Activated CD4-positive, alpha-beta T cell treated with anti-CD3 and anti-CD28 coated beads, Interleukin-2, amount 10 ng/mL, durations not matched to agents 24 days and 14 days (primary cell): ENCODE results near the gene PCDH9. TPM values are rescaled to one million over a fixed set of nuclear protein-coding genes. Genes with fewer than 3 reads are reported as not detected.

ENCODE experiments used
- DNase-seq: peaks from one replicate; pipeline ENCODE4 v3.0.0; 2022
- H3K27ac Mint-ChIP-seq: one replicate; pipeline ENCODE4 v1.8.0; 2022; ENCODE audit warnings: mild to moderate bottlenecking, mixed read lengths
- H3K27me3 Mint-ChIP-seq: one replicate; pipeline ENCODE4 v1.8.0; 2022; ENCODE audit warnings: mixed read lengths
- H3K36me3 Mint-ChIP-seq: one replicate; pipeline ENCODE4 v1.8.0; 2022; ENCODE audit warnings: low read depth, mild to moderate bottlenecking, mixed read lengths
- H3K4me1 Mint-ChIP-seq: one replicate; pipeline ENCODE4 v1.8.0; 2021; ENCODE audit warnings: mixed read lengths
- H3K4me3 Mint-ChIP-seq: one replicate; pipeline ENCODE4 v1.8.0; 2022; ENCODE audit warnings: mild to moderate bottlenecking, moderate library complexity, mixed read lengths
- H3K9me3 Mint-ChIP-seq: one replicate; pipeline ENCODE4 v1.8.0; 2021; ENCODE audit warnings: mixed read lengths
- intact Hi-C: fragments of 100-400 bp; cut with micrococcal nuclease; formaldehyde crosslinking; loops from one replicate; pipeline ENCODE4 v1.15.1; 2023
- total RNA-seq: library from RNA; stranded (reverse); gene quantifications from 2 replicates; pipeline ENCODE4 v1.2.3, GENCODE V29; 2022

The PCDH9 gene
- total RNA-seq, 1 donor from 2014 or later: 0.09 TPM

DNA sequence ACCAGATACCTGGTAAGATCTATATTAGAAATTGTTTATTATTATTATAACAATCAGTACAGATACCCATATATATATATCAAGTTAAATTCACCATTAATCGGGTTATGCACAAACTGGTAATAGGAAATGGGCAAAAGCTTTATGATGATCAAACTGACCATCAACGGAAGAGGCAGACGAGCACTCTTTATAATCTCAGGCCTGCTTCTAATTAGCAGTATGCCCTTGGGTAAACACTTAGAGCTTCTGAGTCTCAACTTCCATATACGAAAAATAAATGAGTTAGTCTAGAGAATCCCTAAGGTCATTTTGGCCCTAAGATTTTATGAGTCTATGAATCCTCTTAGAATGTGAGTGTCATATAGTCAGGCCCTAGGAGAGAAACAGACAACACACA, 710.9 kb downstream of the PCDH9 start:
- Mint-ChIP-seq H3K27me3 (no peaks in the 10 kb centered on the region), H3K9me3 (no peaks in the 10 kb centered on the region), H3K27ac (no peak overlapping the region)

DNA sequence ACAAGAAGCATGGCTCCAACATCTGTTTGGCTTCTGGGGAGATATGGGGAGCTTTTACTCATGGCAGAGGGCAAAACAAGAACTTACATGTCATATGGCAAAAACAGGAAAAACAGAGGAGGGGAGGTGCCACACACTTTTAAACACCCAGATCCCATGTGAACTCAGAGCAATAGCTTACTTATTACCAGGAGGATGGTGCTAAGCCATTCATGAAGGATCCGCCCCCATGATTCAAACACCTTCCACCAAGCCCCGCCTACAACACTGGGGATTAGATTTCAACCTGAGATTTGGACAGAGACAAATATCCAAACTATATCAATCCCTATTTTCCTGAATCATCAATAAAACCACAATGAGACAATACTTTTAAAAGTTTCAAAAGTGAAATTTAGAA, 712.1 kb downstream of the PCDH9 start:
- H3K4me3 Mint-ChIP-seq: no peak overlapping the region
- no peaks in the 10 kb centered on the region for H3K27me3 Mint-ChIP-seq

More for the DNA sequence above, 710.9 kb downstream of the PCDH9 start:
- DNase-seq: no peak
- intact Hi-C loops: no loop called here
- Mint-ChIP-seq H3K4me3 (no peak overlapping the region), H3K36me3 (no peaks in the 10 kb centered on the region), H3K4me1 (no peaks in the 10 kb centered on the region)

DNA sequence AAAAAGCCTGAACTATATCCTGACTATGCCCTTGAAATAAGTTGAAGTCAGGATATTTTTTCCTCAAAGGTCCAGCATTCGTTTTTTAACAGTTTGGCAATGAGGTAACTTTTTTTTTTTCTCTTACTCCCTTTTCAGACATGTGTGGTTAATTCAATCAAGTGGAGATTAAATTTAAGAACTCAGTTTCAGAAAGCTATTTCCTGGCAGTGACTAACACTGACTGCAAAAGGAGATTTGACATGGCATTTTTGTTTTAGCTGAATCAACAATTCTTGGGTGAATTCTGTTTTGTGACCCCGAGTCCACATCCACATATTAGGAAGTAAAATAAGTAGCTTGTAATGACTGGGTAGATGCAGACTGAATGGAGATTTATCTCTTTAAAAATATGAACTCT, 716.4 kb downstream of the PCDH9 start:
- intact Hi-C loops: no loop called here
- Mint-ChIP-seq H3K27ac (no peak overlapping the region), H3K36me3 (no peaks in the 10 kb centered on the region), H3K4me1 (no peaks in the 10 kb centered on the region), H3K27me3 (no peaks in the 10 kb centered on the region), H3K4me3 (no peak overlapping the region), H3K9me3 (no peaks in the 10 kb centered on the region)
- DNase-seq: no peak

More for the DNA sequence above, 712.1 kb downstream of the PCDH9 start:
- intact Hi-C loops: no loop called here
- Mint-ChIP-seq H3K9me3 (no peaks in the 10 kb centered on the region), H3K4me1 (no peaks in the 10 kb centered on the region), H3K27ac (no peak overlapping the region), H3K36me3 (no peaks in the 10 kb centered on the region)
- DNase-seq: no peak

DNA sequence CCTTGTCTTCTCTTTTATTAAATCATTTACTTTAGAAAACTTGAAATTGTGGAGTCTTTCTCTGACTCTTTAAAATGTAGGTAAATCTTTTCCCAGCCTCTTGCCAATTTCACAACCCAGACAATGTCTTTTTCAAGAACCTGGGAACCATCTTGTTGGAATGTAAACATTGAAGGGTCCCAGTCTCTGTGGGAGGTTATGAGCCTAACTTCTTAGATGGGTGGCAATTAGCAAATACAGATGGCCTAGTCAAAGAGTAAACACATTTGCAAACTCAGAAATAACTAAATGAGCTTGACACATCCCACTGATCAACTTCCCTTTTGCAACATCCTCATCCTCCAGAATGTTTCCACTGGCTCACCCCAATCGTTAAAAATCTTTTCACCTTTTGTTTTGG, 721.0 kb downstream of the PCDH9 start:
- no peaks in the 10 kb centered on the region for H3K4me1 Mint-ChIP-seq
- no peaks in the 10 kb centered on the region for H3K9me3 Mint-ChIP-seq
- H3K4me3 Mint-ChIP-seq: no peak overlapping the region
- intact Hi-C loops: no loop called here
- H3K27ac Mint-ChIP-seq: no peak overlapping the region
- H3K36me3 Mint-ChIP-seq: no peaks in the 10 kb centered on the region
- H3K27me3 Mint-ChIP-seq: no peaks in the 10 kb centered on the region
- no peak for DNase-seq

DNA sequence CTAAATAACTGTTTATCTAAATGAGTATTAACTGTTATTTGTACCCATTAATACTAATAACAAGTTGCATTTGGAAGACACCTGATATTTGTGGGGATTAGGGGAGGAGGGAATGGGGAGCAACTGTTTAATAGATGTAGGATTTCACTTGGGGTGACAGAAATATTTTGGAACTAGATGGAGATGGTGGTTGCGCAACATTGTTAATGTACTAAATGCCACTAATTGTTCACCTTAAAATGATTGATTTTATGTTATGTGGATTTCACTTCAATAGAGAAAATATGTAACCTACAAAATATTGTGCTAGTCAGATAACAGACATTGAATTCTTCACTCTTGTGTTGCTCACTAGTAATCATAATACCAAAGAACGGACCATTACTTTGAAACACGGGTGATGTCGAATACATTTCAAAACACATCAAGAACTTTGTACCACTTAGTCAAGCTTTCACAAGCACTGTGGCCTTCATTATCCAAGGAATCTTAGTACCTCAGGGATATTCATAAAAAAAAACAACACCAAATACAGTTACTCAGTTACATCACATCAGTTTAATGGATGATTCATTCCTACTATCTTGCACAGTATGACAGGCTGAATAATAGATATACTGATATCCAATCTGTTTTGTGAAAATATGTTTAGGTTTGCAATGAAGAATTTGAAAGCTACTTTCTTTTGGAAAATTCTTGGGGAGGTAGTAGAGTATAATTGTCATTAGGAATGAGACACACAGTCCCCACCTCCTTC, 721.8 kb downstream of the PCDH9 start:
- Mint-ChIP-seq H3K27me3 (no peaks in the 10 kb centered on the region), H3K4me1 (no peaks in the 10 kb centered on the region), H3K36me3 (no peaks in the 10 kb centered on the region), H3K4me3 (no peak overlapping the region), H3K27ac (no peak overlapping the region), H3K9me3 (no peaks in the 10 kb centered on the region)
- intact Hi-C loops: no loop called here
- DNase-seq: no peak

DNA sequence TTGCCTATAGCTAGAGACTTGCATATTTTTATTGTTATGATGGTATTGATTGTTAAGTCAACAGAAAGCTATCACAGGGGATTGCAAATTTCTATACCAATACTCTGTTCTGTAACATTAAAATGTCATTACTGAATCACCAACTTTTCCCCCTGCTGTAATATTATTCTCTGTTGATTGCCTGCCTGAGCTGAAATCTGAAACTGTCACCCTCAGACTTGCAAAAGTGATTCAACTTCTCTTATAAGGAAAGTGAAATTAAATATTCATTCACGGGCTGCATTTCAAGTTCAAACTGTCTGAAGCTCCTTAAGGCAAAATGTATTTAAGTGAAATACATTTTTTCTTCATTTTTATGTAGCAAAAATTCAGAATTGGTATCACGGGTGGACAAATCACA, 723.2 kb downstream of the PCDH9 start:
- Mint-ChIP-seq H3K4me1 (no peaks in the 10 kb centered on the region), H3K27me3 (no peaks in the 10 kb centered on the region), H3K27ac (no peak overlapping the region), H3K36me3 (no peaks in the 10 kb centered on the region), H3K9me3 (no peaks in the 10 kb centered on the region), H3K4me3 (no peak overlapping the region)
- DNase-seq: no peak
- intact Hi-C loops: no loop called here

- Mint-ChIP-seq H3K27me3 (no peaks in the 10 kb centered on the region), H3K4me1 (no peaks in the 10 kb centered on the region), H3K27ac (no peak overlapping the region), H3K4me3 (no peak overlapping the region), H3K36me3 (no peaks in the 10 kb centered on the region), H3K9me3 (no peaks in the 10 kb centered on the region)
- no peak for DNase-seq
- intact Hi-C loops: no loop called here
These were observed 723.9 kb downstream of the PCDH9 start for GRCh38 chr13:66506051-66506777.

GRCh38 chr13:66503890-66504289, 726.2 kb downstream of the PCDH9 start:
- DNase-seq: no peak
- Mint-ChIP-seq H3K4me3 (no peak overlapping the region), H3K27me3 (no peaks in the 10 kb centered on the region), H3K9me3 (no peaks in the 10 kb centered on the region), H3K4me1 (no peaks in the 10 kb centered on the region), H3K36me3 (no peaks in the 10 kb centered on the region), H3K27ac (no peak overlapping the region)
- intact Hi-C loops: no loop called here

GRCh38 chr13:66501181-66501580, 729.0 kb downstream of the PCDH9 start:
- Mint-ChIP-seq H3K27me3 (no peaks in the 10 kb centered on the region), H3K36me3 (no peaks in the 10 kb centered on the region)
- intact Hi-C loops: no loop called here

GRCh38 chr13:66492479-66492878, 737.7 kb downstream of the PCDH9 start:
- no peak overlapping the region for H3K4me3 Mint-ChIP-seq
- H3K27ac Mint-ChIP-seq: no peak overlapping the region
- no peaks in the 10 kb centered on the region for H3K36me3 Mint-ChIP-seq
- H3K27me3 Mint-ChIP-seq: no peaks in the 10 kb centered on the region
- intact Hi-C loops: no loop called here
- H3K9me3 Mint-ChIP-seq: no peaks in the 10 kb centered on the region
- H3K4me1 Mint-ChIP-seq: no peaks in the 10 kb centered on the region
- DNase-seq: no peak

More at GRCh38 chr13:66501181-66501580, 729.0 kb downstream of the PCDH9 start:
- no peak overlapping the region for H3K4me3 Mint-ChIP-seq
- H3K27ac Mint-ChIP-seq: no peak overlapping the region
- H3K4me1 Mint-ChIP-seq: no peaks in the 10 kb centered on the region
- no peaks in the 10 kb centered on the region for H3K9me3 Mint-ChIP-seq
- DNase-seq: no peak

DNA sequence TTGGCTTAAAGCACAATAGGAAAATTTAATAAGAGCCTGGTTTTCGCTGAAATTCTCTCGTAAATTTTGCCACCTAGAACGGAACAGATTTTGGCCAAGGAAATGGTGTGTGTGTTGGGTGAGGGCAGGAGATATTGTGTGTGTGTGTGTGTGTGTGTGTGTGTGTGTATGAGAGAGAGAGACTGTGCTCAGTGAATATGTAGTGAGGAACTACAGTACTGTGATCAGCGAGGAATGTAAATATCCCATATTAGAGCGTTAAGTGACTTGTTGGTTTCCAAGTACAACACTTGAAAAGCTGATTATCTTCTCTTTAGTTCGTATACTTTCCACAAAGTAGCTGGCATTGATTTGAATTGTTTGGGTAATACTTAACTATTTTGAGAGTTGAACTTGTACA, 738.9 kb downstream of the PCDH9 start:
- H3K4me1 Mint-ChIP-seq: no peaks in the 10 kb centered on the region
- intact Hi-C loops: no loop called here
- DNase-seq: no peak
- no peak overlapping the region for H3K4me3 Mint-ChIP-seq
- no peaks in the 10 kb centered on the region for H3K9me3 Mint-ChIP-seq
- H3K27ac Mint-ChIP-seq: no peak overlapping the region
- no peaks in the 10 kb centered on the region for H3K36me3 Mint-ChIP-seq
- H3K27me3 Mint-ChIP-seq: no peaks in the 10 kb centered on the region

- Mint-ChIP-seq H3K27me3 (no peaks in the 10 kb centered on the region), H3K4me1 (no peaks in the 10 kb centered on the region), H3K36me3 (no peaks in the 10 kb centered on the region), H3K4me3 (no peak overlapping the region), H3K9me3 (no peaks in the 10 kb centered on the region), H3K27ac (no peak overlapping the region)
- intact Hi-C loops: no loop called here
- DNase-seq: no peak
These were observed 740.5 kb downstream of the PCDH9 start for GRCh38 chr13:66489586-66489985.

DNA sequence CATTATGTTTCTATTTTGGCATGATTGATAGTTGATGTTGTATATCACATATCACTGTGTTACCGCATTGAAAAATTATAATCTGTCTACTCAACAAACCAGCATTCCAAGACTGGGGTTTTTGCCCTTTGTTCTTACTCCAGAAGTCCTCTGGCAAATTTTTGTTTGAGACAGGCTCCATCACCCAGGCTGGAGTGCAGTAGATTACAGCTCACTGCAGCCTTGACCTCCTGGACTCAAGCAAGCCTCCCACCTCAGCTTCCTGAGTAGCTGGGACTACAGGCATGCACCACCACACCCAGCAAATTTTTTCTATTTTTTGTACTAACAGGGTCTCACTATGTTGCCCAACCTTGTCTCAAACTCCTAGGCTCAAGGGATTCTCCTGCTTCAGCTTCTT, 741.0 kb downstream of the PCDH9 start:
- H3K36me3 Mint-ChIP-seq: no peaks in the 10 kb centered on the region
- H3K27me3 Mint-ChIP-seq: no peaks in the 10 kb centered on the region
- no peak overlapping the region for H3K4me3 Mint-ChIP-seq

GRCh38 chr13:66483712-66484111, 746.4 kb downstream of the PCDH9 start:
- Mint-ChIP-seq H3K4me3 (no peak overlapping the region), H3K36me3 (no peaks in the 10 kb centered on the region), H3K4me1 (no peaks in the 10 kb centered on the region)

More for the DNA sequence above, 741.0 kb downstream of the PCDH9 start:
- no peaks in the 10 kb centered on the region for H3K4me1 Mint-ChIP-seq
- DNase-seq: no peak
- intact Hi-C loops: no loop called here
- no peaks in the 10 kb centered on the region for H3K9me3 Mint-ChIP-seq
- no peak overlapping the region for H3K27ac Mint-ChIP-seq

More at GRCh38 chr13:66483712-66484111, 746.4 kb downstream of the PCDH9 start:
- H3K27me3 Mint-ChIP-seq: no peaks in the 10 kb centered on the region
- intact Hi-C loops: no loop called here
- DNase-seq: no peak
- no peaks in the 10 kb centered on the region for H3K9me3 Mint-ChIP-seq
- no peak overlapping the region for H3K27ac Mint-ChIP-seq
